HepG2 (cell line): ENCODE results near the gene JMJD6. TPM values are rescaled to one million over a fixed set of nuclear protein-coding genes. Genes with fewer than 3 reads are reported as not detected.

Experiments
- CENPX ChIP-seq: sonication (generic); formaldehyde crosslinking; IDR thresholded peaks from 2 replicates; pipeline ENCODE4 v1.9.0; 2021; ENCODE audit warnings: mild to moderate bottlenecking, missing genetic modification reagents, moderate library complexity
- DPF2 ChIP-seq: sonication (generic); formaldehyde crosslinking; IDR thresholded peaks from 2 replicates; pipeline ENCODE4 v1.4.0; 2020; ENCODE audit warnings: mild to moderate bottlenecking, low read depth, missing genetic modification reagents, borderline replicate concordance
- ESRRA ChIP-seq: sonication (generic); formaldehyde crosslinking; IDR thresholded peaks from 2 replicates; pipeline ENCODE4 v1.5.1; 2020; ENCODE audit warnings: mild to moderate bottlenecking, low read depth, missing genetic modification reagents
- HNRNPUL1 ChIP-seq: fragments of 200-400 bp; formaldehyde crosslinking; IDR thresholded peaks from 2 replicates; pipeline ENCODE4 v1.6.1; 2017; ENCODE audit warnings: low read depth, mild to moderate bottlenecking, low read length, moderate library complexity
- KDM1A ChIP-seq: IDR thresholded peaks from 2 replicates; pipeline ENCODE4 v1.6.1; 2016; ENCODE audit warnings: missing compliant biosample characterization
- MED1 ChIP-seq: sonication (generic); formaldehyde crosslinking; IDR thresholded peaks from 2 replicates; pipeline ENCODE4 v1.4.0; 2020; ENCODE audit warnings: missing genetic modification reagents
- MTA3 ChIP-seq: sonication (generic); formaldehyde crosslinking; IDR thresholded peaks from 2 replicates; pipeline ENCODE4 v1.4.0; 2020; ENCODE audit warnings: missing genetic modification reagents
- MYC ChIP-seq: sonication (generic); formaldehyde crosslinking; IDR thresholded peaks from 2 replicates; pipeline ENCODE4 v1.9.0; 2021; ENCODE audit warnings: missing genetic modification reagents, borderline replicate concordance
- NR1H2 ChIP-seq: sonication (generic); formaldehyde crosslinking; IDR thresholded peaks from 2 replicates; pipeline ENCODE4 v1.8.1; 2022; ENCODE audit warnings: low read depth, missing genetic modification reagents, borderline replicate concordance
- PHB2 ChIP-seq: fragments of 450-650 bp; IDR thresholded peaks from 2 replicates; pipeline ENCODE4 v1.6.1; 2018; ENCODE audit not compliant: partially characterized antibody
- SETDB1 ChIP-seq: sonication (generic); formaldehyde crosslinking; IDR thresholded peaks from 2 replicates; pipeline ENCODE4 v1.5.1; 2020; ENCODE audit warnings: missing genetic modification reagents, mild to moderate bottlenecking, borderline replicate concordance
- XRCC5 ChIP-seq: fragments of 200-400 bp; formaldehyde crosslinking; optimal IDR thresholded peaks from 2 replicates; pipeline ENCODE3; 2017; ENCODE audit warnings: mild to moderate bottlenecking, low read length
- ZKSCAN1 ChIP-seq: fragments of 150-350 bp; IDR thresholded peaks from 2 replicates; pipeline ENCODE4 v1.6.1; 2014; ENCODE audit warnings: low read length
- ZNF530 ChIP-seq: sonication (generic); formaldehyde crosslinking; IDR thresholded peaks from 2 replicates; pipeline ENCODE4 v1.5.0; 2020; ENCODE audit warnings: low read depth, mild to moderate bottlenecking, missing genetic modification reagents
- ZNF883 ChIP-seq: sonication (generic); formaldehyde crosslinking; IDR thresholded peaks from 2 replicates; pipeline ENCODE4 v1.5.1; 2020; ENCODE audit warnings: mild to moderate bottlenecking, missing genetic modification reagents; ENCODE audit errors: not compliant biosample characterization
- ZSCAN31 ChIP-seq: sonication (generic); formaldehyde crosslinking; IDR thresholded peaks from 2 replicates; pipeline ENCODE4 v1.5.0; 2020; ENCODE audit warnings: low read depth, mild to moderate bottlenecking, missing genetic modification reagents
- polyA plus RNA-seq, 8 experiments: library from polyadenylated mRNA; depleted of rRNA in 3 of 8; stranded (reverse) in 7 of 8; unstranded in 1 of 8; fragments of >200 nt; fragmentation: Illumina TruSeq in 4 of 8; extraction: Trizol in 4 of 8; gene quantifications; 2 replicates each; pipeline versions ENCODE4 v1.2.1 to v1.2.3, GENCODE V29; 2011 to 2016; ENCODE audit warnings: low read depth in 4 of 8, missing spikeins in 1 of 8, mixed read lengths in 1 of 8; ENCODE audit not compliant: insufficient read depth in 1 of 8
- total RNA-seq, 5 experiments: library from RNA; depleted of rRNA; stranded (reverse); fragments of >200 nt; fragmentation: Illumina TruSeq; extraction: Trizol; gene quantifications; 2 replicates each; pipeline ENCODE4 v1.2.3, GENCODE V29; 2016; ENCODE audit warnings: low read depth in 1 of 5
- TF ChIP-seq, protein P1 (sequence below), 2 experiments: sonication (generic) in 1 of 2; formaldehyde crosslinking in 1 of 2; IDR thresholded peaks; 2 replicates each; pipeline versions ENCODE4 v1.5.1 to v1.6.1; 2011 to 2020; ENCODE audit warnings: borderline replicate concordance in 1 of 2, low read depth in 1 of 2, low read length in 1 of 2, mild to moderate bottlenecking in 1 of 2, missing genetic modification reagents in 1 of 2, moderate library complexity in 1 of 2
- TF ChIP-seq, protein P2 (sequence below): sonication (generic); formaldehyde crosslinking; IDR thresholded peaks from 2 replicates; pipeline ENCODE4 v1.8.1; 2023; ENCODE audit warnings: mild to moderate bottlenecking, missing genetic modification reagents
- TF ChIP-seq, protein P3 (sequence below): sonication (generic); formaldehyde crosslinking; IDR thresholded peaks from 2 replicates; pipeline ENCODE4 v1.4.0; 2020; ENCODE audit warnings: missing genetic modification reagents
- TF ChIP-seq, protein P4 (sequence below): sonication (generic); formaldehyde crosslinking; IDR thresholded peaks from 2 replicates; pipeline ENCODE4 v1.4.0; 2020; ENCODE audit warnings: missing genetic modification reagents

JMJD6 gene
- total and polyA plus RNA-seq, 2 of the 13 experiments (the other 11 are each of a cell fraction or from before 2014, with no cell fraction given), result 33.6 to 41.0 TPM

DNA sequence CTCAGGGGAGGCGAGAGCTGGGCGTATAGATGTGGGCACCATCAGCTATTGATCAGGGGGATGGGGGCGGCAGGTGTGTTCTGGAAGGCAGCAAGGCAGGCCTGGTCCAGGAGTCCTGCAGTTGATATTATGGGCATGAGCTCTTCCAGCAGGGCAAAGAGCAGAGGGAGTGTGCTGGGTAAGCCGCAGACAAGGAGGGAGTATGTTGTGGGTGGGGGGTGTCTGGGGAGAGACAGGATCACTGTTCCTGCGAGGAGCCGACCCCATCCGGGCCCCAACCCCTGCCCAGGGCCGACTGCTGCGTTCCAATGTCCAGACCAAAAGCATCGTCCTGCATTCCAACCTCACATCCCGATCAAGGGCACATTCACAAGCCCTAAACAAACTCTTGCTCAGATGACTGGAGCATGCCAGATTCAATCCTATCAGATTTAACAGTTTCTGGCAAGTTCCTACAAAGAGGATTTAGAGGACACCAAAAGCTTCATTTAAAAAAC lies 24.9 kb downstream of the JMJD6 start (continued):
- peak; percentile 67; the same call in 1 of the 2 replicates for TF ChIP-seq KDM1A (CRISPR knock-in tag)
- no peak for TF ChIP-seq HNRNPUL1
- TF ChIP-seq MYC (CRISPR knock-in tag), result peak; percentile 30; the same call in 1 of the 2 replicates
- TF ChIP-seq ZSCAN31 (CRISPR knock-in tag), result 0 out of 2 replicates have a peak, but pooled peaks have one; percentile 12
- no peak for TF ChIP-seq ZNF883
- TF ChIP-seq ESRRA (CRISPR knock-in tag), result peak; percentile 73
- no peak for TF ChIP-seq MTA3 (CRISPR knock-in tag)
- TF ChIP-seq, protein P1, sequence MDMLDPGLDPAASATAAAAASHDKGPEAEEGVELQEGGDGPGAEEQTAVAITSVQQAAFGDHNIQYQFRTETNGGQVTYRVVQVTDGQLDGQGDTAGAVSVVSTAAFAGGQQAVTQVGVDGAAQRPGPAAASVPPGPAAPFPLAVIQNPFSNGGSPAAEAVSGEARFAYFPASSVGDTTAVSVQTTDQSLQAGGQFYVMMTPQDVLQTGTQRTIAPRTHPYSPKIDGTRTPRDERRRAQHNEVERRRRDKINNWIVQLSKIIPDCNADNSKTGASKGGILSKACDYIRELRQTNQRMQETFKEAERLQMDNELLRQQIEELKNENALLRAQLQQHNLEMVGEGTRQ (IDR thresholded peaks at IDR 0.05; ENCODE audit: low read depth, low read length), result no peak
- TF ChIP-seq, protein P1 (CRISPR knock-in tag; IDR thresholded peaks at IDR 0.05; ENCODE audit: borderline replicate concordance), result no peak
- peak; percentile 38; the same call in 1 of the 2 replicates for TF ChIP-seq DPF2 (CRISPR knock-in tag)
- TF ChIP-seq XRCC5, result no peak
- TF ChIP-seq NR1H2, result no peak
- TF ChIP-seq SETDB1 (CRISPR knock-in tag), result no peak
- no peak for TF ChIP-seq ZKSCAN1
- TF ChIP-seq MED1 (CRISPR knock-in tag), result peak; percentile 78
- no peak for TF ChIP-seq CENPX
- TF ChIP-seq, protein P2, sequence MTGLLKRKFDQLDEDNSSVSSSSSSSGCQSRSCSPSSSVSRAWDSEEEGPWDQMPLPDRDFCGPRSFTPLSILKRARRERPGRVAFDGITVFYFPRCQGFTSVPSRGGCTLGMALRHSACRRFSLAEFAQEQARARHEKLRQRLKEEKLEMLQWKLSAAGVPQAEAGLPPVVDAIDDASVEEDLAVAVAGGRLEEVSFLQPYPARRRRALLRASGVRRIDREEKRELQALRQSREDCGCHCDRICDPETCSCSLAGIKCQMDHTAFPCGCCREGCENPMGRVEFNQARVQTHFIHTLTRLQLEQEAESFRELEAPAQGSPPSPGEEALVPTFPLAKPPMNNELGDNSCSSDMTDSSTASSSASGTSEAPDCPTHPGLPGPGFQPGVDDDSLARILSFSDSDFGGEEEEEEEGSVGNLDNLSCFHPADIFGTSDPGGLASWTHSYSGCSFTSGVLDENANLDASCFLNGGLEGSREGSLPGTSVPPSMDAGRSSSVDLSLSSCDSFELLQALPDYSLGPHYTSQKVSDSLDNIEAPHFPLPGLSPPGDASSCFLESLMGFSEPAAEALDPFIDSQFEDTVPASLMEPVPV (CRISPR knock-in tag), result 0 out of 2 replicates have a peak, but pooled peaks have one; percentile 62
- TF ChIP-seq ZNF530 (CRISPR knock-in tag), result no peak
- TF ChIP-seq, protein P3, sequence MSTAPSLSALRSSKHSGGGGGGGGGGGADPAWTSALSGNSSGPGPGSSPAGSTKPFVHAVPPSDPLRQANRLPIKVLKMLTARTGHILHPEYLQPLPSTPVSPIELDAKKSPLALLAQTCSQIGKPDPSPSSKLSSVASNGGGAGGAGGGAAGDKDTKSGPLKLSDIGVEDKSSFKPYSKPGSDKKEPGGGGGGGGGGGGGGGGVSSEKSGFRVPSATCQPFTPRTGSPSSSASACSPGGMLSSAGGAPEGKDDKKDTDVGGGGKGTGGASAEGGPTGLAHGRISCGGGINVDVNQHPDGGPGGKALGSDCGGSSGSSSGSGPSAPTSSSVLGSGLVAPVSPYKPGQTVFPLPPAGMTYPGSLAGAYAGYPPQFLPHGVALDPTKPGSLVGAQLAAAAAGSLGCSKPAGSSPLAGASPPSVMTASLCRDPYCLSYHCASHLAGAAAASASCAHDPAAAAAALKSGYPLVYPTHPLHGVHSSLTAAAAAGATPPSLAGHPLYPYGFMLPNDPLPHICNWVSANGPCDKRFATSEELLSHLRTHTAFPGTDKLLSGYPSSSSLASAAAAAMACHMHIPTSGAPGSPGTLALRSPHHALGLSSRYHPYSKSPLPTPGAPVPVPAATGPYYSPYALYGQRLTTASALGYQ (CRISPR knock-in tag), result no peak
- TF ChIP-seq, protein P4, sequence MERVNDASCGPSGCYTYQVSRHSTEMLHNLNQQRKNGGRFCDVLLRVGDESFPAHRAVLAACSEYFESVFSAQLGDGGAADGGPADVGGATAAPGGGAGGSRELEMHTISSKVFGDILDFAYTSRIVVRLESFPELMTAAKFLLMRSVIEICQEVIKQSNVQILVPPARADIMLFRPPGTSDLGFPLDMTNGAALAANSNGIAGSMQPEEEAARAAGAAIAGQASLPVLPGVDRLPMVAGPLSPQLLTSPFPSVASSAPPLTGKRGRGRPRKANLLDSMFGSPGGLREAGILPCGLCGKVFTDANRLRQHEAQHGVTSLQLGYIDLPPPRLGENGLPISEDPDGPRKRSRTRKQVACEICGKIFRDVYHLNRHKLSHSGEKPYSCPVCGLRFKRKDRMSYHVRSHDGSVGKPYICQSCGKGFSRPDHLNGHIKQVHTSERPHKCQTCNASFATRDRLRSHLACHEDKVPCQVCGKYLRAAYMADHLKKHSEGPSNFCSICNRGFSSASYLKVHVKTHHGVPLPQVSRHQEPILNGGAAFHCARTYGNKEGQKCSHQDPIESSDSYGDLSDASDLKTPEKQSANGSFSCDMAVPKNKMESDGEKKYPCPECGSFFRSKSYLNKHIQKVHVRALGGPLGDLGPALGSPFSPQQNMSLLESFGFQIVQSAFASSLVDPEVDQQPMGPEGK (CRISPR knock-in tag), result peak; percentile 73
- TF ChIP-seq PHB2, result no peak
